HG03135 (cell line): ENCODE data around the gene EFNA5.

ENCODE experiments used
- ATAC-seq: cut with Tn5 transposase; IDR thresholded peaks from one replicate; pipeline ENCODE4 v1.9.1; 2021; ENCODE audit warnings: mild to moderate bottlenecking, moderate library complexity; ENCODE audit not compliant: unreplicated experiment

EFNA5 gene

DNA sequence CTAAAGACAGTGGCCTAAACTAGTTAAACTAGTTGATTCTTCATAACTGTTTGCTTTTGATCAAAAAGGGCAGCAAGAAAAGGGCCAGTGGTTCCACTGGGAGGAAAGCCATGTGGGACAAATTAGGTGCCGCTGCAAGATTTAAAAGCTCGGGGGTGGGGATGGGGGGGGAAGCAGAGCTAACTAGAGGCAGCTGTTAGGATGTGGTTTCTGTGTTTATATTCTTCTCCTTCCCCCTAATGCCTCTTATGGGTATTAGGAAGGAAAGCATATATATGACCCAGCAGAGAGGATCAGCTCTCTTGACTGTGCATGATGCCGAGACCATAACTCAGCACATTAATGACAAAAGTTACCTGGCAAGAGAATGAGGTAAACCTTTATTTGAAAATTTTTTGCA lies 65.7 kb downstream of the EFNA5 start:
- ATAC-seq, result no peak

DNA sequence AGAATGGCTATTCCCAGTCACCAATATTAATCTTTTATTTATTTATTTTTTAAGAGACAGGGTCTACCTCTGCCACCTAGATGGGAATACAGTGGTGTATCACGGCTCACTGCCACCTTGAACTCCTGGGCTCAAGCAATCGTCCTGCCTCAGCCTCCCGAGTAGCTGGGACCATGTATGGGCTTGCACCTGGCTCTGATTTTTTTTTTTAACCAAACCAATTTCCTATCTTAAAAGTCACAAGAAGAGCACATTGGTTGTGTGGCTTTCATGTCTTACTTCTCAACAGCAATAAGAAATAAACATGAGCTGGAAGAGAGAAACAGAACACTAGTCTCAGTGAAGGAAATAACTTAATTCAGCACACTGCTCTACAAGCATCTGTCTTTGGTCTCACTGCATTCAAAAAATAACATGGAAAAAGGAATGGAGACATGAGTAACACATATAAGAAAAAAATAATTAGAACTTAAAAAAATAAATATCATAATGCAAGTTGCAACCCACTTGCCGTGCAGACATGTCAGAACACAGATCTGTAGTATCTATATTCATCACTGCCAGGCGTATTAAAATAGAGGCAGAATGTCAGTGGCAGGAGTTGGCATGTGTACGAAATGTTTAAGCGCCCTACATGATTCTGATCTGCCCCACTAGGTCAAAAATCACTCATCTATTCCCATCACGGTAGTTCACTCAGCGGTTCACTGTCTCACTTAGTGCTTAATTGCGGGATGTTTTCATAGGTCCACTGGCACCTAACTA lies 66.4 kb downstream of the EFNA5 start:
- ATAC-seq, result no peak

DNA sequence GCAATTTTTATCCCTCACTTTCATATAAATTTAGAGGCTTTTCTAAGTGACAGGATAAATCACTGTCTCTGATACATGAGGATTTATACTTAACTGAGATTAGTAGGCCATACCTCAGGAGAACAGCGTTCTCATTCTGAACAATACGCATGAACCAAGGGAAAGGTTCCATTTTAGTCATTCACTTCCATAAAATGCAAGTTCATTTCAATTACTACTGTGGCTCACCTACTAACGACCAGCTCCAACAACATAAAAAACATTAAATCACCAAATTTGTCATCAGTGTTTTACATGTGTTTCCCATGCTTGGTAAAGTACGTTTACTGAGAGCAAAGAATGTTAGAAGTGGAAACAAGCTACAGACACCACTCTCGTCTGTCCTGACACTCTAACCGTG lies 67.4 kb downstream of the EFNA5 start:
- ATAC-seq, result no peak

DNA sequence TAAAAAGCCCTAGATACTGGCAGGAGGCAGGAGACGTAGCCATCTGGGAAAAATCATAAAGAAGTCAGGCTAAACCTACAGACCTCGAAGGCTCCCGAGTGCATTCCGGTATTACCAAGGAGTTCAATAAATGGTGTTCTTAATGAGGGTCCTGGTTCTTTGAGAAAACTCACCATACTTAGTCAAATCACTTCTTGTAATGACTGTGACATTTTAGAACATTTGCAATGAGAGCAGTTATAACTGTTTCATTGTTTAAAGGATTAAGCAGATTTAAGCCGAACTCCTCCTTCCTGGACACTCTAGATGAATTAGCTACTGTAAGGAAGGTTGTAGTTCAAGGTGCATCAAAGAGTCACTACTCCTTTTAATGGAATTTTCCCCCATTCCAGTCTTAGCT lies 67.8 kb downstream of the EFNA5 start:
- ATAC-seq, result no peak

DNA sequence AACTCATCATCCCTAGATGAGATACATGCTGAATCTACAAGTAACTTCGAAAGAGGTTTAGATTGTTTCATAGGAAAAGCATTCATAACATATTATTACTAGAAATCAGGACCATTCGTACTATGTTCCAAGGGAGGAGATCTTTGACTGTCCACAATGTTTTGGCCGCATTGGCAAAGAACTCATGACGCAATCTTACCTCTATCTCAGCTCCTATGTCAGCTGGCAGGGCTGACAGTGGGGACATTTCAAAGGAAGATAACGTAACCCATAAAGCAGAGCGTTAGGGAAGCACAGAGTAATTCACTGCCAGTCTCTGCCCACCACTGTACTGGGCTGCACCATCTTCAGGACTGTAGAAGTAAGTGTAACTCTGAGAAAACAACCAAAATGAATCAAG lies 69.7 kb downstream of the EFNA5 start:
- ATAC-seq, result no peak

DNA sequence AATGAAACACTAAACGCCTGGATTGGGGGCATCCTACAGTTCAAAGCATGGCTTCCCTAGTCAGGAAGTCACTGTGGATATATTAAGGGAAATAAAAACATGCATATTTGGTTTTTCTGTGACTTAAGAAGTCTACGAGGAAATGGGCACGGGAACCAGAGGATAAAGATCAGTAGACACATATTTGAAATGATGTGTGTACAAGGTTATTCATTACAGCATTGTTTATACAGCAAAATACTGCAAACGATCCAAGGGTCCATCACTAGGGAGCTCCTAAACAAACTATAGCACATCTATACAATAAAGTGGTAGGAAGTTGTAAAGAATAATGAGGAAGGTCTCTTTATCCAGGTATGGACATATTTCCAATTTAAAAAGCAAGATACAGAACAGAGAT lies 71.8 kb downstream of the EFNA5 start:
- no peak for ATAC-seq

DNA sequence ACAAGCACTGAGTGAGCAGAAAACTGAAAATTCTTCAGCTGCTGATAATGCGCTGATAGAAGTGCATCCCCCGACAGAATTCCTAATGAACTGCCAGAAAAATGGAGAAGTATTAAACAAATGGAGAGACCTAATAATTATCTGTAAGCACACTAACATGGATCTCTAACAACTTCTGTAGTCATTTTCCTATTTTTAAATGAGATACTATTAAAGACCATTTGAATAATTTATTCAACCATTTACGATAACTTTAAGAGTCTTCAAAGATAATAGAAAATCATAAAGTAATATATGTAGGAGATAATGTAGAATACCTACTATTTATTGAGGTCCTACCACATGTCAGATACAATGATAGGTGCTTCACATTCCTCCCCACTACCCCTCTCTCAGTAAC lies 72.9 kb downstream of the EFNA5 start:
- no peak for ATAC-seq

DNA sequence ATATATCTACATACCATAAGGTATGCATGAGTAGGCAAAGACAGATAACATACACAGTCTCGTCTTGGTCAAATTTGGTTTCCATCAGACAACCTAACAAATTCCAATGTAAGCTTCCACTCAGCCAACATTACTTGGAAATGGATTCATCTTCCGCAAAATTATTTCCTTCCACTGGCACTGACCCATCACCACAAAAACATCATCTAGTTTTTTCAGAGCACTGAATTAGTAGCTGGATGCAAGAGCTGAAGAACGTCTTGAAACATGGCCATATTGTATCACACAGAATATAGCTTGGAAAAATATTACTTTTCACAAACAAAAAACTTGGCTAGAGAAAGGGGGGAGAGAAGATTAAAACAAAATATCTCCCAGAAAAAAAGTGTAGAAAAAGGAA lies 73.5 kb downstream of the EFNA5 start:
- no peak for ATAC-seq

DNA sequence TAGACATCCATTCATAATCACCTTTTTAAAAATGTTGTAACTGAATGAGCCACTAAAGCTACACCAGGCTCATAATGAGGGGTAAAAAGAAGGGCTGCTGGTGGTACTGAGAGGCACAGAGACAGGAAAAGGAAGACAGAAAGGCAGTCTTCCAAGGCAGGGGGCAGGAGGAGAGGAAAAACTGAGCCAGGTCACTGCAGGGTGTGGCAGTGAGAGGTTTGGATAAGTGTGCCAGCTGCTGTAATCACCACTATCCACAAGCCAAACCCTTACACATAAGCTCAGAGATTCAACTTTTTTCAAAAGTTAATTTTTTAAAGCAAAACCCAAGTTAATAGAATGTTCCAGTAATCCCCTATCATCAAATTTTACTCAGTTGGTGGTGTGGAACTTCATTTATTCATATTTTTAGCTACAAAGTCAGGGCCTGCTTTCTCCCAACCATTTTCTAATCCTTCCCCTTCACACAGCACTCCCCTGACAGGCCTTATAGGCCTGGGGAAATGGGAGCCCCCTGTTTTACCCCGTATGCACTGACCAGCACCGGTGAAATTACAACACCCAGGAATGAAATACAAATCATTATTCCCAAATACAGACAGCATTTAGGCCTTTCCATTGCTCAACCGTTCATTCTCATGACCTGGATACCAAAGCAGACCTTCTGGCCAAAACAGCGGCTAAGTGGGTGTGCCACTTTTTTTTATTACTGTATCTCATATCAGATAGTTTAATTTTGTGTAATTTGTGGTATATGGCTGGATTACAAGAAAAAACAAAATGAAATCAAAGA lies 76.3 kb downstream of the EFNA5 start:
- no peak for ATAC-seq

DNA sequence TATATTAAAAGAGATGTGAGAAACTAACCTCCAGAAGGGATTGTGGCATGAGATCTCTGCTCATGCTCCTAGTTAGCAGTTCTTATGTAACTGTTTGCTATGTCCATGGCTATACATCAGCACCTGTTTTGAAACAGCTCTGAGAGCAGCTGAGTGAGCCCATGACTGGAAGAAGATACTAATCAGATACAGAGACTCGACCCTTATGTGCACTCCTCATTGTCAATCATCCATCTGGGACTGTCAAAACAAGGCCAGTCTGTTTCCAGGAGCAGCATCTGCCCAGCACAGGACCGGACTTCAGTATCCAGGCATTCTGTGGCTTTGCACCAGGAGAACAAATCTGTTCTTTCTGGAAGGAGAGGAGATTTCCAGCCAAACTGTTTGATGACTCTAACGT lies 77.7 kb downstream of the EFNA5 start:
- ATAC-seq, result no peak

DNA sequence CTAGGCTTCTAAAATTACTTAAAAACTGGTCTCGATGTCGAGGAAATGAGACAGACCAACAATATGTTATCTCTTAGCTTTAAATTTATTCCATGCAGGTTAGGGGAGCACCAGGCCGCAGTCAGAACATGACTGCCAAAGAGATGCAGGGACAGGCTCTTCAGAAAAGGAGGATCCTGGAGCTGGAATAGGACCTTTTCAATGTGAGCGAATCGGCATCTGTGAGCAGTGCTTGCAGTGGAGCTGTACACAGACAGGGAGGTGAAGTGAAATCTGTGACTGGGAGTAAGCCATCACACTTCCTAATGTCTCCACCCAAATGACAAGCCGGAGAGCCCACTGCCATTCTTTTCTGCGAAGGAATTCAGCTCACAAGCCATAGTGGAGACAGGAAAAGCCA lies 78.2 kb downstream of the EFNA5 start:
- ATAC-seq, result no peak

DNA sequence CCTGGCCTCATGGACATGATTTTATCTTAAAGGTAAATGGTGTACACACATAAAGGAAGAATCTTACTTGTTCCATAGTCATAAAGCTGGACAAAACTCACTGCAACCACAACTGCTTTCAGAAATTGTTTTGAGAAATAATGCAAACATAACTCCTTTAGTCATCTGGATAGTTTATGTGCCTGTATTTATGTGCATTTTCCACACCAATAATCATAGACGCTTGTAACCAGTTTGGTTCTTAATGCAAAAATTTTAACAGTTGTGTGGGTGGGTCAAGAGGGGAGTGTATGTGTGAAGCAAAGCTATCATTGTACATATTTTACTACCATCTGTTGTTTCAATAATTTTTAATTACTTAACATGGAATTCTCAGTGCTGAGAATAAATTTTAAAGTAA lies 80.1 kb downstream of the EFNA5 start:
- no peak for ATAC-seq

DNA sequence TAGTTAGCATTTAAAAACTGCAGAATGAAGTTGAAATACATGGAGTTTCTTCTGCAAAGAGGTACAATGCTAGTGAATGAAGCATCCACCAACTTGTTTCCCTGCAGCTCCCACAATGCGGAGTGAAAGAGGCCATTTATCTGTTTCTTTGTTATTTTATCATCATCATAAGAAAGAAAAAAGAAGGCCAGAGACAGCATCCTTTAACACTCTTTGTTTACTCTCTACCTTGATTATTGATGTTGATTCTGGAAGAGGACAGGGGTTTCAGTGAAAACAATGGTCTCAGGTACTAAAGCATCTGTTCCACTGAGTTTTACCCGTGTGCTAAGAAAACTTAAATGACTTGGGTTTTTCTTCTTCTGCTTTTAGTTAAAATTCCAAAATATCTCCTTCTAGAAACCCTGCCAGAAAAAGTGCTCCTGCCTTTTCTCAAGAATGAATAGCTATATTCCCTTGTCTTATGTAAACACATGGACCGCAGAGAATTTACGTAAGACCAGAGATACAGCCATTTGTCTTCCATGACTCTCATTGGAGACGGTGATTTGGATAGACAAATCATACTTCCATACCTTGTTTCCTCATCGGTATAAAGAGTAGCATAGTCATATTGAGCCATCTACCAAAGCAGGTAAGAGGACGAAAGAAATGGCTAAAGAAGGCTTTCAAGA lies 81.1 kb downstream of the EFNA5 start:
- ATAC-seq, result no peak

DNA sequence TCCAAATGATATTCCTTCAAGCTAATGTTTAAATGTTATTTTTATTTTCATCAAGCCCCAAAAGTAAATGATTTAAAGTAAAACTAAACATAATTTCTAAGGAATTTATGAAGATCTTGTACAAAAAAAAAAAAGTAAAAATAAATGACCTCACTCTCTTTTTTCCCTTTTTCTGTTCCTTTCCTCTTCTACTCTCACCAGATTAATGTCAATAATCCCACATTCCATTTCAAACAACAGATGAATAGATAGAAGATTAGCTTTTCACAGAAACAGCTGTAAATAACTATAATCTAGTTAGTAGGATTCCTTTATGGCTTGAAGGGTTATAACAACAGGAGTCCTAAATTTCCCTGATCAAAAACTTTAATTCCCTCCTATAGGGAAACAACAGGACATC lies 88.1 kb downstream of the EFNA5 start:
- ATAC-seq, result no peak

DNA sequence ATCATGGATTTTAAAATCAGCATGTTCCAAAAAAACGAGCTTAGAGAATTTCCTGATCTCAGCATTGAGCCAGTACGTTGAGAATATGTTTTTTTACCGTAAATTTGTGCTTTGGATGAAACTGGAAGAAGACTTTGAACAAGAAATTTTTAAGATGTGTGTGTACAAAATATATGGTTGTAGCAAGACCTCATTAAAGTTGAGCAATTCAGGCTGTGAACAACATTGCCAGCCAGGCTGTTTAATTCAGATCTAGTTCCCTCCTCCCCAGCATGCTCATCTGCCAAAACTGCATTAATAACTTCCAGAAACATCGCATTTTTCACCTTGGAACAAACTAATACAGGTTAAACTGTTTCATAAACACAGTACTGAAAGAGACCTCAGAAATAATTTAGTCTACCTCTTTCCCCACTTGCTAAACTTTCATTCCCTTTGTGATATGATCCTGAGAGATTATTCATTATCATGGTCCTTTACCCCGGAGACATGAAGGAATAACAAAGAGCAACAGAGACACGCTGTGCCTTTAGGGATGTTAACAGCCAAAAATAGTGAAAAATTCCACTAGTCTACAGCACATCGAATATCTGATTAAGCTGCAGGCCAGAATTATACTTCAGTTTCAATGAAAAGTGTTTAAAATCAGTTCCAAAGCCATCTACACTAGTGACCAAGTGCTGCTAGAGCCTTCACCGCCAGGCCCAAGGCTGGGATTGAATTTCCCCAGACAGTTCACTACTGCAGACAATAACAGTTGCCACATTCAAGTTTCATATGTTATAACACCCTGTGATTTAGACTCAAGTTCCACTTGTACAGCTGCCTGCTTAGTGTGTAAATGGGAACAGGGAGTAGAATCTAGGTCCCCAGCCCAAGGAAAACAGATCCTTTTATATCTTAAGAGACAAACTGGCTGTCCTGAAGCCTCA lies 89.6 kb downstream of the EFNA5 start:
- no peak for ATAC-seq

DNA sequence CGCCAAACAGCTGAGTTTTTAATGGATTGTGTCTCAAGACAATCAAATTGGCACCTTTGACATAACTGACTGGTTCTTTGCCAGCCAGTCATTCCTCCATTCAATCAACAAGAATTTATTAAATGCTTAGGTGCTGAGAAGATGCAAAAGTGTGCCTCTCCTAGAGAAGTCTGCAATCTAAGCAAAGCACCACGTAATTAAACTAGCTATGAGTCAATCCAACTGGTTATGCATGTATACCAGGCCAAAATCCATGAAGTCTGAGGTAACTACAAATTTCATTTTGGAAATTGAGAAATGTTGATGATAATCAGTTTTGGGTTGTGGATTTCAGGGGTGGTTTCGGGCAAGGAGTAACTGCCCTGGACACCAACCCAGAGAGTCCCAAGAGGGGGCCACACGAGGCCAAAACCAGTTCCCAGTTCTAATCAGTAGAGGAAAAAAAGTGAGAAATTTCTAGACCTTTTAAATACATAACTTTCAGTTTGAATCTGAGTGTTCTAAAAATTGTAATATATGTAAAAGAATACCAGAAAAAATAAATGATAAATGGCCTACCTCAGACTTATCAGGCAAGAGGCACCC lies 92.6 kb downstream of the EFNA5 start:
- ATAC-seq, result no peak

DNA sequence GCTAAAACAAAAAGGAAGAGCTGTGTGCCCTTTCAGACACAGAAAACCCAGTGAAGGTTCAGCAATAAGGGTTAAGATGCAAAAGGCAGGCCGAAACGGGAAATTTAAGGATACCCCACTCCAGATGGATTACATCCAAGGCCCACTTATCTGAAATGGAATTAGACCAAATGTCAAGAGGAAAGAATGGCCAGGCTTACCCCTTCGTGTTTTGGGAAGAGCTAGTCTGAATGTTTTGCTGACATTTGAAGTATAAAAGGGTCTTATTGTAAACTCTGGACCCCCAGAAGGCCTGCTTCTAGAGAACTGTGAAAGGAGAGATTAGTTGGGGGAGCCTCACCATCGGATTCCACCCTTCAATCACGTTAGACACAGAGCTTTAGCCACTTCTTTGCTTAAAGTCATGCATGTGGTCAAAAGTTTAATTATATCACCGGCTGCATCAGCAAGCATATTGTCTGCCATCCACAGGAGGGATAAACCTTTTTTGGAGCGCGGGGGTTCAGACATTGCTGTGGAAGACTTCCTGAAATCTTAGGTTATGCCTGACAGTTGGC lies 93.3 kb downstream of the EFNA5 start:
- no peak for ATAC-seq

DNA sequence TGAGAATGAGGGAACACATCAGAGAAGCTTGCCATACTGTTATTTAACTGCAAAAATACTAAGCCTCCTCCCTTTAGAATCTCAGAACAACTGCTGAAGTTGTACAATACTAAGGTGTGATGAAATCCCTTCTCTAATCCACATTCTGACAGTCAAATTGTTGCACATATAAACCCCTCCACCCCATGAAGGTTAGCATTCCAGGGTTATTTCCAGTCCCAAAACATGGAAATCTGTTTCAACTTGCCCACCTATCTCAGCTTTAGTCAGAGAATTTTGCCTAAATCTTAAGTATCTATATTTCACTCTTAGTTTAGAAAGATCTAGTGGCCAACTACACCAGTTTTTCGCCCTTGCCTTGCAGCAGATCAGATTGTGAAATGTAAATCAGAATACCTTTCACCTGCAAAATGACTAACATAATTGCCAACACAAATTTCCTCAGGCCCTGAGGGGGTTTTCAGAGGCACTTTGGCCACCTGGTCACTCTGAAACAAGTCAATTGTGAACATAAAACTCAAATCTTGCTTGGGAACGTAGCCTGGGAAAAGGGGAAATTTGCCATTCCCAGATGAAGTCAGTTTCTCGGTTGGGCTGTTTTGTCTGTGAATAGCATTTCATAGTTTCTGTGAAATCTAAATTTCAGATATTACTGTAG lies 93.9 kb downstream of the EFNA5 start:
- no peak for ATAC-seq

DNA sequence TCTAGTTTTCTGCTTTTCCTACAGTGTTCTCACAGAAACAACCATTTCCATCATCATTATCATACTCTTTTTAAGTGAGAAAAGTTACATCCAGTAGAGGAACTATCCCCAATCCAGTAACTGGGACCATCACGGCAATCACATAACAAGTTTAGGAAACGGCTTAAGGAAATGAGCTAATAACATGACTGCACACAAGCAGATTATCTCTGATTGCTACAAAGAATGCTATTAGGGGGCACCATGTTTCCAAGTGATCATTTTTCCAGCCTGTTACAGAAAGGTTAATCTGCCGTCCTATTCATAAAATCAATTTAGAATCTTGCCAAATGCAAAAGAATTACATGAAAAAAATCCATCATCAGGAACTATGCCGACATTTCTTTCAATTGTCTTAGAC lies 94.6 kb downstream of the EFNA5 start:
- ATAC-seq, result no peak

DNA sequence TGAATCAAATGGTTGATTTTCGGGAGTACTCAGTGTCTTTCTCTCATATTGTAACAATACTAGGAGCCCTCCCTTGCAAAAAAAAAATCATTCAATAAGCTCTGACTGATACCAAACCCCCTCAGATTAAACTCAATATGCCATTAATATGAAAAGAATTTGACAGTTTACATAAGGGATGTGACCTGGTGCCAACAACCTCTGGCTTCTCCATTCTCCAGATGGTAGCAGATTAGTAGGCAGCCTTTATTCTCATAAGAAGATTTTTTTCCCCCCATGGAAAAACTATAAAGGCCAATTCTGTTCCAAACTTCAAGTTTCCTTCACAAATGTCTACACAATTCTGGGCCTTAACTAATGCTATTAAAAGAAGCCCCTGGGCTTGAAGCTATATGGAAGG lies 96.5 kb downstream of the EFNA5 start:
- no peak for ATAC-seq
